Body of pancreas (tissue), 4 donors: ENCODE measurements around the gene IL20. TPM values are rescaled to one million over a fixed set of nuclear protein-coding genes. Genes with fewer than 3 reads are reported as not detected.

ENCODE experiments used
- ATAC-seq: fragments of 150-250 bp; one replicate; pipeline ENCODE4 v1.9.1; 2016
- DNase-seq, 4 donors: peaks; one replicate each; pipeline ENCODE4 v3.0.0-alpha.2; 2019
- H3K27ac ChIP-seq, 4 donors: fragments of 200-600 bp; sonication (generic); 1 replicate in 3 of 4; 2 replicates in 1 of 4; pipeline versions ENCODE4 v1.5.1 to v1.6.1; 2016 to 2019; ENCODE audit warnings: mild to moderate bottlenecking in 1 of 4, mixed read lengths in 1 of 4, moderate library complexity in 1 of 4
- H3K27me3 ChIP-seq, 2 donors: fragments of 200-600 bp; sonication (generic); one replicate each; pipeline ENCODE4 v1.6.0; 2016; ENCODE audit warnings: mild to moderate bottlenecking in 1 of 2
- H3K36me3 ChIP-seq, 2 donors: fragments of 200-600 bp; sonication (generic); replicated peaks in 1 of 2; 2 replicates each; pipeline ENCODE4 v1.5.1; 2016; ENCODE audit warnings: low read depth in 2 of 2; ENCODE audit not compliant: insufficient read depth in 1 of 2
- H3K4me1 ChIP-seq: fragments of 200-600 bp; sonication (generic); one replicate; pipeline ENCODE4 v1.6.0; 2016
- H3K4me3 ChIP-seq, 2 donors: fragments of 200-600 bp; sonication (generic); 1 replicate in 1 of 2; 2 replicates in 1 of 2; pipeline ENCODE4 v1.5.1; 2016 to 2019
- H3K9me3 ChIP-seq, 3 donors: fragments of 200-600 bp; sonication (generic); 1 replicate in 2 of 3; 2 replicates in 1 of 3; pipeline ENCODE4 v1.5.1; 2016
- POLR2A ChIP-seq, 3 donors: fragments of 450-650 bp; IDR thresholded peaks; one replicate each; pipeline ENCODE4 v1.6.1; 2016; ENCODE audit warnings: antibody characterized with exemption in 3 of 3, mild to moderate bottlenecking in 2 of 3
- WGBS, 2 donors: methylation state at CpG; one replicate each; pipeline ENCODE4 v1.1.5; 2017; 5-methylcytosine and 5-hydroxymethylcytosine counted together
- intact Hi-C: fragments of 100-400 bp; cut with DNase I; formaldehyde crosslinking; loops from one replicate; pipeline ENCODE4 v1.15.1; 2023
- total RNA-seq, 2 donors: library from RNA; depleted of rRNA; stranded (reverse); fragments of >200 nt; gene quantifications; one replicate each; pipeline ENCODE4 v1.1.0, GENCODE V29; 2016
- TF ChIP-seq, protein P1 (sequence below), 7 experiments: fragments of 450-650 bp in 4 of 7; fragments of 200-600 bp in 3 of 7; sonication (generic) in 3 of 7; IDR thresholded peaks; one replicate each; pipeline ENCODE4 v1.5.1; 2016 to 2019; ENCODE audit warnings: antibody characterized with exemption in 7 of 7

IL20 gene
- total RNA-seq, 2 donors from 2014 or later: not detected

DNA sequence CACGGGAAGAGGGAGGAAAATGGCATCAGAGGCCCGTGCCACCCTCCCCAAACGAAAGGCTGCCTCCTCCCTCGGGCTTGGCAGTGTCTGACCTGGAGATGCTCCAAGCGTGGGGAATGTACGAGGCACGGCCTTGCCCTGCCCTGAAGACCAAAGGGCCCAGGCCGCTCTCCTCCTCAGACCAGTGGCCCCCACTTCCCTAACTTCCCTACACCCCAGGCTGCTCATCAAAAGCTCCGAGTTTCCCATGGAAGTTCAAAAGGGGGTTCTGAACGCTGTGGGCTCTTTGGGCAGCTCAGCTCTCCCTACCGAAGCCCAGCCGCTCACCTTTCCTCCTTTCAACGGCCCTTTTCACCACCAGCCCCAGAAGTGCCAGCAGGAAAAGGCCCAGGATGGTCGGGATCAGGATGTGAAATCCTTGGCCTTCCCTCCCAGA is 44.5 kb downstream of the IL20 start:
- intact Hi-C loops: loop anchor here (10.0 kb wide), 1 partner anchor 425 kb away; no protein-coding TSS in a partner anchor
- 26 to 67% methylated on average over 3 to 14 of the region's 14 CpGs for WGBS, 2 donors

DNA sequence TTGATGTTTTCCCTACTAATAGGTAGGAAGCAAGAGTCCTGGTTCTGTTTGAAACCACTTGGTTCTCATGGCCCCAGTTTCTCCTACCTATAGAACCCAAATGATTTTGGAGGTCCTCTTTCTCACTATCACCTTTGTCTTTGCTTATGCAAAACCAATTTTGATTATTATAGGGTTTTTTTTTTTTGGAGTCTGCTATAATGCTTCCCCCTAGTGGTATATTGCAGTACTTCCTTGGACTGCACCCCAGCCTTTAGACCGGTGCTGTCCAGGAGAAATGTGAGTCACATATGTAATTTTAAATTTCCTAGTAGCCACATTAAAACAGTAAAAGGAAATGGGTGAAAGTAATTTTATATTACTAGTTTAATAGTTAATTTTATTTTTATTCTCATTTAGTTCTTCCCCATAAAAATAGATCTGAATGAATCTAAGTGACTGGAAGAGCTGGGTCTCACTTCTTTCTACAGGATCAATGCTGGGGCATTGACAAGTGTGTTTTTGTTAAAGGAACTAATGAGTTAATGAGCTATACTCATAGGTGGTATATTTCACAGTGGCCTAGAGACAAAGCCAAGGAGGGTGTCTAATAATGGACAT is 45.7 kb downstream of the IL20 start:
- WGBS, 2 donors: 0% methylated on average over 1 of the region's 1 CpG
- no peaks in the 10 kb centered on the region for H3K36me3 ChIP-seq
- intact Hi-C loops: loop anchor here (10.0 kb wide), 1 partner anchor 426 kb away; no protein-coding TSS in a partner anchor
- no peak overlapping the region for H3K27ac ChIP-seq
- DNase-seq (peak; percentile 52 to 67 (median 61)), ATAC-seq (peak; percentile 37)
- no peaks in the 10 kb centered on the region for H3K9me3 ChIP-seq
- TF ChIP-seq, protein P1, sequence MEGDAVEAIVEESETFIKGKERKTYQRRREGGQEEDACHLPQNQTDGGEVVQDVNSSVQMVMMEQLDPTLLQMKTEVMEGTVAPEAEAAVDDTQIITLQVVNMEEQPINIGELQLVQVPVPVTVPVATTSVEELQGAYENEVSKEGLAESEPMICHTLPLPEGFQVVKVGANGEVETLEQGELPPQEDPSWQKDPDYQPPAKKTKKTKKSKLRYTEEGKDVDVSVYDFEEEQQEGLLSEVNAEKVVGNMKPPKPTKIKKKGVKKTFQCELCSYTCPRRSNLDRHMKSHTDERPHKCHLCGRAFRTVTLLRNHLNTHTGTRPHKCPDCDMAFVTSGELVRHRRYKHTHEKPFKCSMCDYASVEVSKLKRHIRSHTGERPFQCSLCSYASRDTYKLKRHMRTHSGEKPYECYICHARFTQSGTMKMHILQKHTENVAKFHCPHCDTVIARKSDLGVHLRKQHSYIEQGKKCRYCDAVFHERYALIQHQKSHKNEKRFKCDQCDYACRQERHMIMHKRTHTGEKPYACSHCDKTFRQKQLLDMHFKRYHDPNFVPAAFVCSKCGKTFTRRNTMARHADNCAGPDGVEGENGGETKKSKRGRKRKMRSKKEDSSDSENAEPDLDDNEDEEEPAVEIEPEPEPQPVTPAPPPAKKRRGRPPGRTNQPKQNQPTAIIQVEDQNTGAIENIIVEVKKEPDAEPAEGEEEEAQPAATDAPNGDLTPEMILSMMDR (IDR thresholded peaks at IDR 0.05): peak; percentile 61 to 98 (median 77)
- TF ChIP-seq POLR2A (IDR thresholded peaks at IDR 0.05): no peak
- no peaks in the 10 kb centered on the region for H3K27me3 ChIP-seq
- H3K4me3 ChIP-seq: no peak overlapping the region
- peaks cover 26% of the 10 kb centered on the region for H3K4me1 ChIP-seq

More for the DNA sequence above, 44.5 kb downstream of the IL20 start:
- Histone ChIP-seq H3K9me3 (no peaks in the 10 kb centered on the region), H3K27me3 (no peaks in the 10 kb centered on the region), H3K4me1 (peaks cover 26% of the 10 kb centered on the region), H3K4me3 (peak overlapping the region; percentile 9 to 20), H3K36me3 (no peaks in the 10 kb centered on the region), H3K27ac (peak overlapping the region; percentile 80 to 89 (median 86))
- ATAC-seq: peak; percentile 1
- TF ChIP-seq POLR2A (IDR thresholded peaks at IDR 0.05): no peak
- TF ChIP-seq, protein P1 (IDR thresholded peaks at IDR 0.05): no peak
- peak in 1 of 4 donors; percentile 34 for DNase-seq

DNA sequence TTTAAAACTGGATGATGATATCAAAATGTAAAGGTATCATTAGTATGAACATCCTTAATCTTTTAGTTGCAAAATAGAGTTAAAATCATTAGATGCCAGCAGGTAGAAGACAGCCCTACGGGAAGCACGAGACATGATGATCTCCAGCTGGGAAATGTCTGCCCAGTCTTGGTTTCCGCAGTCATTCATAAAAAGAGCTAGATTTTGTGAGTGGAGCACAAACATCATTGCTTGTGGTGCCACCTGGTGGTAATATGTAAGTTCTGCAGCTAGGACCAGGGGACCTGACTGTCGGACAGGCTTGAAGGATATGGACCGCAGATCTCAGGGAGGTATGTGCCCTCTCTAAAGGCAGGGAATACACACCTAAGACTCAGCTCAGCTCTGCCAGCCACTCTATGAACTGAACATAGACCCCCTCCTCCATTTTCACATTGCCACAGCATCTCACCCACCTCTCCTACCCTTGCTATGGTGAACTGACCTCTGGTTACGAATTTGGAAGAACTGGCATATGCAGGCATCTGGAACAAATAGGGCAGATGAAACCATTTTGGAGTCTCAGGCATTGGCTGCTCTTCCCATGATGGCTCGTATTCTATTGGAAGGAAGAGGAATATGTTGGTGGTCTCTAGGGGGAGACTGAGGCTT is 47.1 kb downstream of the IL20 start:
- Histone ChIP-seq H3K4me3 (no peak overlapping the region), H3K27me3 (no peaks in the 10 kb centered on the region), H3K27ac (no peak overlapping the region), H3K36me3 (no peaks in the 10 kb centered on the region), H3K9me3 (no peaks in the 10 kb centered on the region), H3K4me1 (peaks cover 26% of the 10 kb centered on the region)
- TF ChIP-seq, protein P1 (IDR thresholded peaks at IDR 0.05): peak; percentile 71 to 93 (median 86)
- no peak for TF ChIP-seq POLR2A (IDR thresholded peaks at IDR 0.05)
- ATAC-seq (peak; percentile 55), DNase-seq (peak; percentile 78 to 84 (median 80))
- intact Hi-C loops: loop anchor here (10.0 kb wide), 1 partner anchor 428 kb away; no protein-coding TSS in a partner anchor
- WGBS, 2 donors: 18 to 20% methylated on average over 7 of the region's 7 CpGs

DNA sequence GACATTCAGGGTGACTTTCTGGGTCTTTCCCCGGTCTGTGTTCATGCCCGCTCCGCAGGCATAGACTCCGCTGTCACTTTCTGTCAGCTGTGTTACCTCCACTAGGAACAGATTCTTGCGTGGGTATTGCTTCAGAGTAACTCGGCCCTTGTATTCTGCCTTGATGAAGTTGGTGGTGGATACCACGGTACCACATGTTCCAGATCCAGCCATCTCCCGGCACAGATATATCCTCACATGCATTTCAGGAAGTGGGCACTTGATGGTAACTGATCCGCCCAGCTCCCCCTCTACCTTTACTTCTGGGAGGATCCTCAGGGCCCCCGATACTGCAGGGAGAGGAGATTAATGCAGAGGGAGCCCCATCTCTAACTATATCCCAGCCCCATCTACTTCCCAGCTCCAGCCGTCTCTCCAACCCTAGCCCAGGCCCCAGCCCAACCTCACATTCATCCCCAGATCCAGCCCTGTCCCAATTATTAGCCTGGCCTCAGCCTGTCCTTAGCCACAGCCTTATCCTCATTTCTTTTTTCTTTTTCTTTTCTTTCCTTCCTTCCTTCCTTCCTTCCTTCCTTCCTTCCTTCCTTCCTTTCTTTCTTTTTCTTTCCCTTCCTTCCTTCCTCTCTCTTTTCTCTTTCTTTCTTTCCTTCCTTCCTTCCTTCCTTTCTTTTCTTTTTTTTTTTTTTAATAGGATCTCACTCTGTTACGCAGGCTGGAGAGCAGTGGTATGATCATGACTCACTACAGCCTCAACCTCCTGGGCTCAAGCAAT is 48.5 kb downstream of the IL20 start:
- Histone ChIP-seq H3K27ac (no peak overlapping the region), H3K36me3 (no peaks in the 10 kb centered on the region), H3K4me1 (peaks cover 17% of the 10 kb centered on the region), H3K4me3 (no peak overlapping the region), H3K27me3 (no peaks in the 10 kb centered on the region), H3K9me3 (no peaks in the 10 kb centered on the region)
- DNase-seq (no peak), ATAC-seq (no peak)
- TF ChIP-seq POLR2A (IDR thresholded peaks at IDR 0.05): no peak
- TF ChIP-seq, protein P1 (IDR thresholded peaks at IDR 0.05): no peak
- 66 to 69% methylated on average over 12 of the region's 12 CpGs for WGBS, 2 donors
- intact Hi-C loops: loop anchor here (10.0 kb wide), 1 partner anchor 429 kb away; no protein-coding TSS in a partner anchor
